Fibroblast of lung (primary cell): ENCODE results near the gene PHETA2. TPM values are rescaled to one million over a fixed set of nuclear protein-coding genes. Genes with fewer than 3 reads are reported as not detected.

Experiments
- DNase-seq, 2 donors: peaks; one replicate each; pipeline versions ENCODE4 v3.0.0 to v3.0.0-alpha.2; 2010; ENCODE audit warnings: low read depth in 2 of 2
- H2AFZ ChIP-seq: 2 replicates; pipeline ENCODE4 v1.5.1; 2012; ENCODE audit warnings: low read length, control low read depth, inconsistent platforms
- H3K27ac ChIP-seq: 2 replicates; pipeline ENCODE4 v1.5.1; 2011; ENCODE audit warnings: low read length, control low read depth; ENCODE audit not compliant: insufficient read depth
- H3K27me3 ChIP-seq: 2 replicates; pipeline ENCODE4 v1.5.1; 2011; ENCODE audit warnings: mild to moderate bottlenecking, low read length; ENCODE audit not compliant: control insufficient read depth, insufficient read depth
- H3K36me3 ChIP-seq: 2 replicates; pipeline ENCODE4 v1.5.1; 2011; ENCODE audit warnings: low read length; ENCODE audit not compliant: control insufficient read depth, insufficient read depth
- H3K4me1 ChIP-seq: 2 replicates; pipeline ENCODE4 v1.5.1; 2011; ENCODE audit warnings: low read length; ENCODE audit not compliant: control insufficient read depth, insufficient read depth; ENCODE audit errors: extremely low read depth
- H3K4me2 ChIP-seq: 2 replicates; pipeline ENCODE4 v1.5.1; 2011; ENCODE audit warnings: low read length, control low read depth; ENCODE audit not compliant: insufficient read depth; ENCODE audit errors: extremely low read depth
- H3K4me3 ChIP-seq, 4 experiments: fragments of 200-600 bp in 1 of 4; sonication (generic) in 1 of 4; replicated peaks in 1 of 4; 2 replicates each; pipeline ENCODE4 v1.5.1; 2011 to 2016; ENCODE audit warnings: low read length in 4 of 4, low read depth in 3 of 4, mild to moderate bottlenecking in 3 of 4, control low read depth in 2 of 4, inconsistent platforms in 1 of 4, mixed read lengths in 1 of 4; ENCODE audit not compliant: insufficient read depth in 1 of 4; ENCODE audit errors: control extremely low read depth in 1 of 4
- H3K79me2 ChIP-seq: 2 replicates; pipeline ENCODE4 v1.5.1; 2012; ENCODE audit warnings: mild to moderate bottlenecking, low read length, inconsistent platforms; ENCODE audit not compliant: control insufficient read depth, insufficient read depth
- H3K9ac ChIP-seq: 2 replicates; pipeline ENCODE4 v1.5.1; 2011; ENCODE audit warnings: mild to moderate bottlenecking, low read length, control low read depth; ENCODE audit not compliant: insufficient read depth
- H3K9me3 ChIP-seq: 2 replicates; pipeline ENCODE4 v1.5.1; 2012; ENCODE audit warnings: low read depth, low read length; ENCODE audit not compliant: control insufficient read depth, insufficient read depth
- H4K20me1 ChIP-seq: 2 replicates; pipeline ENCODE4 v1.5.1; 2011; ENCODE audit warnings: low read length; ENCODE audit not compliant: control insufficient read depth, insufficient read depth; ENCODE audit errors: extremely low read depth
- CTCF ChIP-seq, 2 donors: IDR thresholded peaks in 1 of 2; conservative IDR thresholded peaks in 1 of 2; 1 replicate in 1 of 2; 2 replicates in 1 of 2; pipeline ENCODE4 v1.5.1; 2011 to 2012; ENCODE audit warnings: low read length in 2 of 2, control low read depth in 1 of 2, inconsistent platforms in 1 of 2, low read depth in 1 of 2, mild to moderate bottlenecking in 1 of 2
- EZH2 ChIP-seq: IDR thresholded peaks from 2 replicates; pipeline ENCODE4 v1.5.1; 2012; ENCODE audit warnings: low read length, control low read depth, mild to moderate bottlenecking; ENCODE audit errors: missing control alignments
- polyA plus RNA-seq, 2 donors: library from polyadenylated mRNA; depleted of rRNA in 1 of 2; stranded (reverse) in 1 of 2; unstranded in 1 of 2; fragments of >200 nt; gene quantifications; 2 replicates each; pipeline ENCODE4 v1.2.1, GENCODE V29; 2011 to 2012; ENCODE audit warnings: missing spikeins in 1 of 2
- total RNA-seq: library from RNA; depleted of rRNA; stranded (reverse); fragments of >200 nt; gene quantifications from 2 replicates; pipeline ENCODE4 v1.2.1, GENCODE V29; 2014

Gene PHETA2
- total and polyA plus RNA-seq, 2 donors (not counting 1 experiment from before 2014, with no cell fraction given) = 19.2 to 20.0 TPM

GRCh38 chr22:42056757-42057511, 17.1 kb upstream of the PHETA2 start:
- H3K4me3 ChIP-seq = no peak overlapping the region
- TF ChIP-seq EZH2 (no peak), CTCF (conservative IDR thresholded peaks at IDR 0.05 in 1 of 2, IDR thresholded peaks at IDR 0.05 in 1 of 2; ENCODE audit: low read depth in 1 of 2, low read length in 2 of 2) (no peak)

GRCh38 chr22:42060489-42060888, 13.6 kb upstream of the PHETA2 start:
- TF ChIP-seq CTCF (conservative IDR thresholded peaks at IDR 0.05 in 1 of 2, IDR thresholded peaks at IDR 0.05 in 1 of 2; ENCODE audit: low read depth in 1 of 2, low read length in 2 of 2) (no peak), EZH2 (no peak)
- H2AFZ ChIP-seq = no peak overlapping the region
- H3K9me3 ChIP-seq = no peaks in the 10 kb centered on the region
- no peak overlapping the region for H3K27ac ChIP-seq
- no peaks in the 10 kb centered on the region for H4K20me1 ChIP-seq
- no peak overlapping the region for H3K4me2 ChIP-seq
- H3K4me3 ChIP-seq = no peak overlapping the region
- no peak for DNase-seq
- H3K79me2 ChIP-seq = no peaks in the 10 kb centered on the region
- H3K4me1 ChIP-seq = no peaks in the 10 kb centered on the region
- no peaks in the 10 kb centered on the region for H3K27me3 ChIP-seq
- peaks cover 12% of the 10 kb centered on the region for H3K36me3 ChIP-seq
- no peak overlapping the region for H3K9ac ChIP-seq

More at GRCh38 chr22:42056757-42057511, 17.1 kb upstream of the PHETA2 start:
- H4K20me1 ChIP-seq = no peaks in the 10 kb centered on the region
- DNase-seq = no peak
- H3K27me3 ChIP-seq = no peaks in the 10 kb centered on the region
- no peaks in the 10 kb centered on the region for H3K79me2 ChIP-seq
- no peak overlapping the region for H3K4me2 ChIP-seq
- H3K27ac ChIP-seq = no peak overlapping the region
- no peaks in the 10 kb centered on the region for H3K9me3 ChIP-seq
- H2AFZ ChIP-seq = no peak overlapping the region
- no peak overlapping the region for H3K9ac ChIP-seq
- H3K4me1 ChIP-seq = no peaks in the 10 kb centered on the region
- H3K36me3 ChIP-seq = peaks cover 6% of the 10 kb centered on the region

GRCh38 chr22:42061041-42061440, 13.0 kb upstream of the PHETA2 start:
- peaks cover 12% of the 10 kb centered on the region for H3K36me3 ChIP-seq
- H3K27ac ChIP-seq = no peak overlapping the region
- H3K79me2 ChIP-seq = no peaks in the 10 kb centered on the region
- H3K9me3 ChIP-seq = no peaks in the 10 kb centered on the region
- no peak overlapping the region for H3K9ac ChIP-seq
- DNase-seq = no peak
- no peaks in the 10 kb centered on the region for H4K20me1 ChIP-seq
- TF ChIP-seq EZH2 = no peak
- H2AFZ ChIP-seq = no peak overlapping the region
- no peak overlapping the region for H3K4me2 ChIP-seq
- H3K4me1 ChIP-seq = no peaks in the 10 kb centered on the region
- H3K27me3 ChIP-seq = no peaks in the 10 kb centered on the region
- H3K4me3 ChIP-seq = no peak overlapping the region
